Vagina (tissue), 2 donors: ENCODE data around the gene SLC6A1. TPM values are rescaled to one million over a fixed set of nuclear protein-coding genes. Genes with fewer than 3 reads are reported as not detected.

Source experiments
- DNase-seq, 2 donors: peaks; one replicate each; pipeline ENCODE4 v3.0.0-alpha.2; 2017; ENCODE audit errors: extremely low spot score in 2 of 2
- H3K27ac ChIP-seq: fragments of 200-600 bp; sonication (generic); one replicate; pipeline ENCODE4 v1.5.1; 2019
- H3K27me3 ChIP-seq: fragments of 200-600 bp; sonication (generic); one replicate; pipeline ENCODE4 v1.5.1; 2019
- H3K36me3 ChIP-seq, 2 donors: fragments of 200-600 bp; sonication (generic); one replicate each; pipeline ENCODE4 v1.5.1; 2017 to 2019
- H3K4me1 ChIP-seq: fragments of 200-600 bp; sonication (generic); one replicate; pipeline ENCODE4 v1.5.1; 2019
- H3K4me3 ChIP-seq, 2 donors: fragments of 200-600 bp; sonication (generic); 1 replicate in 1 of 2; 2 replicates in 1 of 2; pipeline ENCODE4 v1.5.1; 2016 to 2019
- H3K9me3 ChIP-seq: fragments of 200-600 bp; sonication (generic); one replicate; pipeline ENCODE4 v1.5.1; 2019
- CTCF ChIP-seq, 3 experiments: fragments of 450-650 bp in 2 of 3; fragments of 200-600 bp in 1 of 3; sonication (generic) in 1 of 3; IDR thresholded peaks; one replicate each; pipeline ENCODE4 v1.5.1; 2017 to 2019; ENCODE audit warnings: antibody characterized with exemption in 3 of 3, mild to moderate bottlenecking in 2 of 3, moderate library complexity in 2 of 3
- POLR2A ChIP-seq, 2 donors: fragments of 450-650 bp; IDR thresholded peaks; one replicate each; pipeline ENCODE4 v1.6.1; 2017; ENCODE audit warnings: antibody characterized with exemption in 2 of 2, mild to moderate bottlenecking in 2 of 2, moderate library complexity in 2 of 2
- POLR2AphosphoS5 ChIP-seq, 2 donors: sonication (generic); formaldehyde crosslinking; IDR thresholded peaks; one replicate each; pipeline ENCODE4 v1.9.0; 2017; ENCODE audit warnings: antibody characterized with exemption in 2 of 2, mild to moderate bottlenecking in 2 of 2, low read depth in 1 of 2; ENCODE audit not compliant: insufficient read depth in 1 of 2
- intact Hi-C: fragments of 100-400 bp; cut with DNase I; formaldehyde crosslinking; loops from one replicate; pipeline ENCODE4 v1.15.1; 2023
- total RNA-seq: library from RNA; depleted of rRNA; stranded (reverse); fragments of >200 nt; gene quantifications from one replicate; pipeline ENCODE4 v1.2.3, GENCODE V29; 2016

The SLC6A1 gene
- total RNA-seq, 1 donor from 2014 or later: 2.0 TPM

GRCh38 chr3:11078826-11079515 lies 86.4 kb downstream of the SLC6A1 start:
- no peak overlapping the region for H3K27ac ChIP-seq
- no peaks in the 10 kb centered on the region for H3K36me3 ChIP-seq
- no peak for DNase-seq
- TF ChIP-seq CTCF (IDR thresholded peaks at IDR 0.05) (no peak), POLR2AphosphoS5 (IDR thresholded peaks at IDR 0.05; ENCODE audit: insufficient read depth in 1 of 2, low read depth in 1 of 2) (no peak), POLR2A (IDR thresholded peaks at IDR 0.05) (no peak)
- intact Hi-C loops: no loop called here
- H3K4me3 ChIP-seq: no peak overlapping the region
- H3K27me3 ChIP-seq: no peaks in the 10 kb centered on the region
- no peaks in the 10 kb centered on the region for H3K4me1 ChIP-seq
- no peaks in the 10 kb centered on the region for H3K9me3 ChIP-seq

- Histone ChIP-seq H3K4me3 (no peak overlapping the region), H3K4me1 (no peaks in the 10 kb centered on the region), H3K9me3 (no peaks in the 10 kb centered on the region), H3K27ac (no peak overlapping the region), H3K36me3 (no peaks in the 10 kb centered on the region), H3K27me3 (no peaks in the 10 kb centered on the region)
- no peak for TF ChIP-seq CTCF (IDR thresholded peaks at IDR 0.05)
- TF ChIP-seq POLR2A (IDR thresholded peaks at IDR 0.05): no peak
- TF ChIP-seq POLR2AphosphoS5 (IDR thresholded peaks at IDR 0.05; ENCODE audit: insufficient read depth in 1 of 2, low read depth in 1 of 2): no peak
- intact Hi-C loops: no loop called here
- DNase-seq: no peak
Measured at GRCh38 chr3:11080492-11080891, 87.9 kb downstream of the SLC6A1 start.

- Histone ChIP-seq H3K27ac (no peak overlapping the region), H3K4me3 (no peak overlapping the region), H3K27me3 (no peaks in the 10 kb centered on the region), H3K9me3 (no peaks in the 10 kb centered on the region), H3K36me3 (no peaks in the 10 kb centered on the region), H3K4me1 (no peaks in the 10 kb centered on the region)
- no peak for DNase-seq
- intact Hi-C loops: no loop called here
- TF ChIP-seq POLR2A (IDR thresholded peaks at IDR 0.05): no peak
- no peak for TF ChIP-seq POLR2AphosphoS5 (IDR thresholded peaks at IDR 0.05; ENCODE audit: insufficient read depth in 1 of 2, low read depth in 1 of 2)
- TF ChIP-seq CTCF (IDR thresholded peaks at IDR 0.05): no peak
Measured at GRCh38 chr3:11084098-11084497, 91.5 kb downstream of the SLC6A1 start.

- Histone ChIP-seq H3K4me1 (no peaks in the 10 kb centered on the region), H3K9me3 (no peaks in the 10 kb centered on the region), H3K36me3 (no peaks in the 10 kb centered on the region), H3K27me3 (no peaks in the 10 kb centered on the region), H3K27ac (no peak overlapping the region), H3K4me3 (no peak overlapping the region)
- intact Hi-C loops: no loop called here
- no peak for DNase-seq
- TF ChIP-seq CTCF (IDR thresholded peaks at IDR 0.05): no peak
- TF ChIP-seq POLR2A (IDR thresholded peaks at IDR 0.05): no peak
- no peak for TF ChIP-seq POLR2AphosphoS5 (IDR thresholded peaks at IDR 0.05; ENCODE audit: insufficient read depth in 1 of 2, low read depth in 1 of 2)
Measured at GRCh38 chr3:11084677-11085076, 92.1 kb downstream of the SLC6A1 start.

GRCh38 chr3:11085093-11085840 lies 92.7 kb downstream of the SLC6A1 start:
- H3K9me3 ChIP-seq: no peaks in the 10 kb centered on the region
- H3K4me1 ChIP-seq: no peaks in the 10 kb centered on the region
- no peaks in the 10 kb centered on the region for H3K36me3 ChIP-seq
- DNase-seq: no peak
- no peaks in the 10 kb centered on the region for H3K27me3 ChIP-seq
- no peak overlapping the region for H3K4me3 ChIP-seq
- no peak for TF ChIP-seq CTCF (IDR thresholded peaks at IDR 0.05)
- TF ChIP-seq POLR2A (IDR thresholded peaks at IDR 0.05): no peak
- TF ChIP-seq POLR2AphosphoS5 (IDR thresholded peaks at IDR 0.05; ENCODE audit: insufficient read depth in 1 of 2, low read depth in 1 of 2): no peak
- intact Hi-C loops: no loop called here
- H3K27ac ChIP-seq: no peak overlapping the region
